Neural cell (in vitro differentiated cells): ENCODE data around the gene GNG7. TPM values are rescaled to one million over a fixed set of nuclear protein-coding genes. Genes with fewer than 3 reads are reported as not detected.

Experiments
- H2AFZ ChIP-seq: fragments of 200-600, 300-800 bp; sonication (generic), shearing (Covaris generic); 2 replicates; pipeline ENCODE4 v1.6.0; 2014; ENCODE audit warnings: low read depth, mild to moderate bottlenecking, antibody characterized with exemption, low read length, moderate library complexity
- H3F3A ChIP-seq: fragments of 200-600 bp; shearing (Covaris generic); 2 replicates; pipeline ENCODE4 v1.6.1; 2016; ENCODE audit warnings: mild to moderate bottlenecking, moderate library complexity, mixed read lengths, antibody characterized with exemption, low read length; ENCODE audit not compliant: insufficient read depth, poor library complexity, severe bottlenecking
- H3K27ac ChIP-seq: fragments of 200-600, 300-800 bp; sonication (generic), shearing (Covaris generic); 2 replicates; pipeline ENCODE4 v1.5.1; 2014; ENCODE audit warnings: mild to moderate bottlenecking, low read length, moderate library complexity
- H3K27me3 ChIP-seq: fragments of 300-800, 200-600 bp; sonication (generic), shearing (Covaris generic); 2 replicates; pipeline ENCODE4 v1.6.0; 2014; ENCODE audit warnings: mild to moderate bottlenecking, low read depth, low read length, moderate library complexity; ENCODE audit not compliant: insufficient read depth
- H3K36me3 ChIP-seq: fragments of 300-800, 200-600 bp; sonication (generic), shearing (Covaris generic); 2 replicates; pipeline ENCODE4 v1.5.1; 2014; ENCODE audit warnings: mild to moderate bottlenecking, antibody characterized with exemption, low read length, moderate library complexity; ENCODE audit not compliant: insufficient read depth
- H3K4me2 ChIP-seq: fragments of 300-800, 200-600 bp; sonication (generic), shearing (Covaris generic); 2 replicates; pipeline ENCODE4 v1.6.0; 2014; ENCODE audit warnings: mild to moderate bottlenecking, low read length
- H3K4me3 ChIP-seq: fragments of 300-800, 200-600 bp; sonication (generic), shearing (Covaris generic); 2 replicates; pipeline ENCODE4 v1.5.1; 2014; ENCODE audit warnings: mild to moderate bottlenecking, low read length, moderate library complexity
- H3K79me2 ChIP-seq: fragments of 200-600 bp; shearing (Covaris generic); replicated peaks from 2 replicates; pipeline ENCODE4 v1.6.0; 2014; ENCODE audit warnings: mild to moderate bottlenecking, low read length, moderate library complexity; ENCODE audit not compliant: insufficient read depth
- H3K9ac ChIP-seq: fragments of 300-800, 200-600 bp; sonication (generic), shearing (Covaris generic); 2 replicates; pipeline ENCODE4 v1.6.1; 2016; ENCODE audit warnings: mild to moderate bottlenecking, low read length, mixed read lengths
- H3K9me2 ChIP-seq: fragments of 200-600 bp; shearing (Covaris generic); 2 replicates; pipeline ENCODE4 v1.6.1; 2016; ENCODE audit warnings: mild to moderate bottlenecking, low read length, mixed read lengths; ENCODE audit not compliant: insufficient read depth
- H3K9me3 ChIP-seq: fragments of 200-600, 300-800 bp; sonication (generic), shearing (Covaris generic); 2 replicates; pipeline ENCODE4 v1.6.1; 2016; ENCODE audit warnings: mild to moderate bottlenecking, mixed run types, low read length, moderate library complexity, mixed read lengths
- H4K20me1 ChIP-seq: fragments of 200-600 bp; shearing (Covaris generic); 2 replicates; pipeline ENCODE4 v1.6.1; 2016; ENCODE audit warnings: mild to moderate bottlenecking, mixed run types; ENCODE audit not compliant: insufficient read depth
- EP300 ChIP-seq: fragments of 450-650 bp; conservative IDR thresholded peaks from 2 replicates; pipeline ENCODE4 v1.6.1; 2014; ENCODE audit warnings: antibody characterized with exemption, mild to moderate bottlenecking, moderate library complexity; ENCODE audit not compliant: poor library complexity, severe bottlenecking
- EZH2 ChIP-seq: fragments of 200-600, 300-800 bp; shearing (Covaris generic), sonication (generic); IDR thresholded peaks from 2 replicates; pipeline ENCODE4 v1.6.1; 2014; ENCODE audit warnings: antibody characterized with exemption, low read length, borderline replicate concordance, mild to moderate bottlenecking; ENCODE audit not compliant: insufficient read depth, poor library complexity, severe bottlenecking
- MXI1 ChIP-seq: fragments of 450-650 bp; conservative IDR thresholded peaks from 2 replicates; pipeline ENCODE4 v1.6.1; 2014; ENCODE audit warnings: antibody characterized with exemption, mild to moderate bottlenecking; ENCODE audit not compliant: poor library complexity, severe bottlenecking
- POLR2AphosphoS5 ChIP-seq: IDR thresholded peaks from 2 replicates; pipeline ENCODE4 v1.6.1; 2012
- RAD21 ChIP-seq: fragments of 450-650 bp; conservative IDR thresholded peaks from 2 replicates; pipeline ENCODE4 v1.6.1; 2014; ENCODE audit warnings: antibody characterized with exemption, mild to moderate bottlenecking, moderate library complexity
- SMC3 ChIP-seq: fragments of 450-650 bp; conservative IDR thresholded peaks from 2 replicates; pipeline ENCODE4 v1.6.1; 2014; ENCODE audit warnings: antibody characterized with exemption, mild to moderate bottlenecking, moderate library complexity; ENCODE audit not compliant: poor library complexity
- TAF1 ChIP-seq: IDR thresholded peaks from 2 replicates; pipeline ENCODE4 v1.6.1; 2012; ENCODE audit warnings: low read depth
- polyA plus RNA-seq: library from polyadenylated mRNA; depleted of rRNA; stranded (reverse); fragments of >200 nt; gene quantifications from 2 replicates; pipeline ENCODE4 v1.2.3, GENCODE V29; 2014
- TF ChIP-seq, protein P1 (sequence below): fragments of 450-650 bp; IDR thresholded peaks from 2 replicates; pipeline ENCODE4 v1.5.1; 2014; ENCODE audit warnings: antibody characterized with exemption, mild to moderate bottlenecking, moderate library complexity; ENCODE audit not compliant: poor library complexity, severe bottlenecking
- TF ChIP-seq, protein P2 (sequence below): IDR thresholded peaks from 2 replicates; pipeline ENCODE4 v1.6.1; 2012; ENCODE audit warnings: borderline replicate concordance

The GNG7 gene
- polyA plus RNA-seq, 1 donor from 2014 or later, result 3.0 TPM

DNA sequence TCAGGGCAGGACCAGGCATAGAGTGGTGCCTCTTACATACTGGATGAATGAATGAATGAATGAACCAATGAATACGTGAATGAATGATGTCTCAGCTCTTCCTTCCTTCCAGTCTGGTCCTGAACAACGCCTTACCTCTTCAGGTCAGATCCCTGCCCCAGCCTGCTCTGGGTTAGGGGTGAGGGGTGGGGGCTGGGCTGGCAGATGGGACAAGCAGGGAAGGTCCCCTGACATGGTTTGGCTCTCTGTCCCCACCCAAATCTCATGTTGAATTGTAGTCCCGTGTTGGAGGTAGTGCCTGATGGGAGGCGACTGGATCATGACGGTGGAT is 9.3 kb upstream of the GNG7 start:
- H3K4me2 ChIP-seq, result no peak overlapping the region
- H3F3A ChIP-seq, result no peaks in the 10 kb centered on the region
- H4K20me1 ChIP-seq, result no peaks in the 10 kb centered on the region
- H3K27me3 ChIP-seq, result no peaks in the 10 kb centered on the region
- H3K9me2 ChIP-seq, result no peaks in the 10 kb centered on the region
- no peak overlapping the region for H2AFZ ChIP-seq
- no peak overlapping the region for H3K4me3 ChIP-seq
- H3K27ac ChIP-seq, result no peak overlapping the region
- no peak overlapping the region for H3K9ac ChIP-seq
- H3K36me3 ChIP-seq, result peaks cover 14% of the 10 kb centered on the region
- H3K9me3 ChIP-seq, result no peaks in the 10 kb centered on the region
- TF ChIP-seq MXI1 (no peak), RAD21 (no peak), TAF1 (no peak), EP300 (no peak), SMC3 (no peak), POLR2AphosphoS5 (no peak)
- TF ChIP-seq, protein P1, sequence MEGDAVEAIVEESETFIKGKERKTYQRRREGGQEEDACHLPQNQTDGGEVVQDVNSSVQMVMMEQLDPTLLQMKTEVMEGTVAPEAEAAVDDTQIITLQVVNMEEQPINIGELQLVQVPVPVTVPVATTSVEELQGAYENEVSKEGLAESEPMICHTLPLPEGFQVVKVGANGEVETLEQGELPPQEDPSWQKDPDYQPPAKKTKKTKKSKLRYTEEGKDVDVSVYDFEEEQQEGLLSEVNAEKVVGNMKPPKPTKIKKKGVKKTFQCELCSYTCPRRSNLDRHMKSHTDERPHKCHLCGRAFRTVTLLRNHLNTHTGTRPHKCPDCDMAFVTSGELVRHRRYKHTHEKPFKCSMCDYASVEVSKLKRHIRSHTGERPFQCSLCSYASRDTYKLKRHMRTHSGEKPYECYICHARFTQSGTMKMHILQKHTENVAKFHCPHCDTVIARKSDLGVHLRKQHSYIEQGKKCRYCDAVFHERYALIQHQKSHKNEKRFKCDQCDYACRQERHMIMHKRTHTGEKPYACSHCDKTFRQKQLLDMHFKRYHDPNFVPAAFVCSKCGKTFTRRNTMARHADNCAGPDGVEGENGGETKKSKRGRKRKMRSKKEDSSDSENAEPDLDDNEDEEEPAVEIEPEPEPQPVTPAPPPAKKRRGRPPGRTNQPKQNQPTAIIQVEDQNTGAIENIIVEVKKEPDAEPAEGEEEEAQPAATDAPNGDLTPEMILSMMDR, result no peak
- TF ChIP-seq, protein P2, sequence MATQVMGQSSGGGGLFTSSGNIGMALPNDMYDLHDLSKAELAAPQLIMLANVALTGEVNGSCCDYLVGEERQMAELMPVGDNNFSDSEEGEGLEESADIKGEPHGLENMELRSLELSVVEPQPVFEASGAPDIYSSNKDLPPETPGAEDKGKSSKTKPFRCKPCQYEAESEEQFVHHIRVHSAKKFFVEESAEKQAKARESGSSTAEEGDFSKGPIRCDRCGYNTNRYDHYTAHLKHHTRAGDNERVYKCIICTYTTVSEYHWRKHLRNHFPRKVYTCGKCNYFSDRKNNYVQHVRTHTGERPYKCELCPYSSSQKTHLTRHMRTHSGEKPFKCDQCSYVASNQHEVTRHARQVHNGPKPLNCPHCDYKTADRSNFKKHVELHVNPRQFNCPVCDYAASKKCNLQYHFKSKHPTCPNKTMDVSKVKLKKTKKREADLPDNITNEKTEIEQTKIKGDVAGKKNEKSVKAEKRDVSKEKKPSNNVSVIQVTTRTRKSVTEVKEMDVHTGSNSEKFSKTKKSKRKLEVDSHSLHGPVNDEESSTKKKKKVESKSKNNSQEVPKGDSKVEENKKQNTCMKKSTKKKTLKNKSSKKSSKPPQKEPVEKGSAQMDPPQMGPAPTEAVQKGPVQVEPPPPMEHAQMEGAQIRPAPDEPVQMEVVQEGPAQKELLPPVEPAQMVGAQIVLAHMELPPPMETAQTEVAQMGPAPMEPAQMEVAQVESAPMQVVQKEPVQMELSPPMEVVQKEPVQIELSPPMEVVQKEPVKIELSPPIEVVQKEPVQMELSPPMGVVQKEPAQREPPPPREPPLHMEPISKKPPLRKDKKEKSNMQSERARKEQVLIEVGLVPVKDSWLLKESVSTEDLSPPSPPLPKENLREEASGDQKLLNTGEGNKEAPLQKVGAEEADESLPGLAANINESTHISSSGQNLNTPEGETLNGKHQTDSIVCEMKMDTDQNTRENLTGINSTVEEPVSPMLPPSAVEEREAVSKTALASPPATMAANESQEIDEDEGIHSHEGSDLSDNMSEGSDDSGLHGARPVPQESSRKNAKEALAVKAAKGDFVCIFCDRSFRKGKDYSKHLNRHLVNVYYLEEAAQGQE, result no peak
- no peaks in the 10 kb centered on the region for H3K79me2 ChIP-seq

DNA sequence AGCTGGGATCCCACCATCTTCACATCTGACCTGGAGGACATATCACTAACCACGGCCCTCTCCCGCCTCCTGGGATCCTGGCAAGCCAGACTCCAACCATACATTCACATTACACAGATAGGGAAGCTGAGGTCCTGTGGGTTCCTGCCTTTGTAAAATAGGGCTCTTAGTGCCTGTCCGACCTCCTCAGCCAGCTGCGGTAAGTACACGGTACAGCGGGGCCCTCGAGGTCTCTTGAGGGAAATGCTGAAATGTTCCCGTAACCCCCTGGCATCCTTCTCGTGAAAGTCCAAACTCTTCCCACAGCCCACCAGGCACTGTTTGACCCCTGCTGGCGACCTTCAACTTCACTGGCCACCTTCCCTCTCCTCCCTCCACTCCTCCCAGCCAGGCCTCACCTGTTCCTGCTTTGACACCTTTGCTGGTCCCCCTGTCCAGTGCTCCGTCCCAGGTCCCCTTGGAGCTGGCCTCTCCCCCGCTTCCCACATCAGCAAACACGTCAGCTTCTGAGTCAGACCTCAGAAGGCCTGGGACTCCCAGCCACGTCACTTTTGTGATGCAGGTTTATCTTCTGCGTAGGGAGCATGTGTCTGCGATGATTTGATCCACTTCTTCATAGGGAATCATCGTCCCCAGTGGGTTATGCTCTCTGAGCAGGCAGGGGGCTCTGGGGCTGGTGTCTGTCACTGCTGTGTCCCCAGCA is 8.8 kb upstream of the GNG7 start:
- TF ChIP-seq, protein P2, result no peak
- TF ChIP-seq SMC3 (no peak), EP300 (no peak), TAF1 (no peak), MXI1 (no peak), EZH2 (no peak), POLR2AphosphoS5 (no peak), RAD21 (no peak)
- TF ChIP-seq, protein P1, result no peak
- peaks cover 12% of the 10 kb centered on the region for H3K36me3 ChIP-seq
- no peak overlapping the region for H3K4me2 ChIP-seq
- H3K9ac ChIP-seq, result no peak overlapping the region
- no peak overlapping the region for H2AFZ ChIP-seq
- H3K9me3 ChIP-seq, result no peaks in the 10 kb centered on the region
- H4K20me1 ChIP-seq, result no peaks in the 10 kb centered on the region
- no peaks in the 10 kb centered on the region for H3K27me3 ChIP-seq
- H3K79me2 ChIP-seq, result no peaks in the 10 kb centered on the region
- H3K27ac ChIP-seq, result no peak overlapping the region
- H3K4me3 ChIP-seq, result no peak overlapping the region
- no peaks in the 10 kb centered on the region for H3F3A ChIP-seq
- no peaks in the 10 kb centered on the region for H3K9me2 ChIP-seq
